Osteoblast (primary cell): Measurements from ENCODE around the gene GARRE1. TPM values are rescaled to one million over a fixed set of nuclear protein-coding genes. Genes with fewer than 3 reads are reported as not detected.

Experiments
- DNase-seq: peaks from one replicate; pipeline ENCODE4 v3.0.0; 2011; ENCODE audit warnings: low spot score, mixed read lengths; ENCODE audit not compliant: insufficient read length; ENCODE audit errors: missing footprints
- H2AFZ ChIP-seq: 2 replicates; pipeline ENCODE4 v1.6.0; 2011; ENCODE audit warnings: mild to moderate bottlenecking, low read length
- H3K27ac ChIP-seq: 2 replicates; pipeline ENCODE4 v1.5.1; 2011; ENCODE audit warnings: mild to moderate bottlenecking, low read depth, low read length, moderate library complexity
- H3K27me3 ChIP-seq: 2 replicates; pipeline ENCODE4 v1.6.0; 2012; ENCODE audit warnings: mild to moderate bottlenecking, control low read depth, inconsistent platforms, low read length, moderate library complexity; ENCODE audit not compliant: insufficient read depth
- H3K36me3 ChIP-seq: 2 replicates; pipeline ENCODE4 v1.5.1; 2011; ENCODE audit warnings: mild to moderate bottlenecking, low read length, control low read depth, moderate library complexity; ENCODE audit not compliant: insufficient read depth
- H3K4me1 ChIP-seq: 2 replicates; pipeline ENCODE4 v1.5.1; 2011; ENCODE audit warnings: mild to moderate bottlenecking, low read length, control low read depth, moderate library complexity; ENCODE audit not compliant: insufficient read depth
- H3K4me2 ChIP-seq: 2 replicates; pipeline ENCODE4 v1.6.0; 2011; ENCODE audit warnings: mild to moderate bottlenecking, low read length; ENCODE audit not compliant: insufficient read depth
- H3K4me3 ChIP-seq: fragments of 200-600 bp; sonication (generic); 3 replicates; pipeline ENCODE4 v1.5.1; 2012; ENCODE audit warnings: mild to moderate bottlenecking, low read length, inconsistent platforms; ENCODE audit not compliant: insufficient read depth
- H3K79me2 ChIP-seq: 2 replicates; pipeline ENCODE4 v1.6.0; 2012; ENCODE audit warnings: mild to moderate bottlenecking, low read length, control low read depth, inconsistent platforms; ENCODE audit not compliant: insufficient read depth
- H3K9me3 ChIP-seq: 2 replicates; pipeline ENCODE4 v1.5.1; 2011; ENCODE audit warnings: low read depth, low read length, control low read depth
- H4K20me1 ChIP-seq: 2 replicates; pipeline ENCODE4 v1.6.0; 2012; ENCODE audit warnings: mild to moderate bottlenecking, low read length, control low read depth; ENCODE audit not compliant: insufficient read depth
- CTCF ChIP-seq: IDR thresholded peaks from 2 replicates; pipeline ENCODE4 v1.5.1; 2011; ENCODE audit warnings: mild to moderate bottlenecking, low read depth, low read length, moderate library complexity; ENCODE audit errors: extremely low read depth
- total RNA-seq: library from RNA; depleted of rRNA; stranded (reverse); fragments of >200 nt; gene quantifications from 2 replicates; pipeline ENCODE4 v1.2.3, GENCODE V29; 2012

Gene GARRE1
- total RNA-seq, 1 donor: 25.0 TPM

- peaks cover 33% of the 10 kb centered on the region for H3K4me1 ChIP-seq
- H3K4me2 ChIP-seq: peak overlapping the region; percentile 5
- H3K36me3 ChIP-seq: peaks cover 85% of the 10 kb centered on the region
Observed at GRCh38 chr19:34224996-34225658, 29.2 kb upstream of the GARRE1 start.

GRCh38 chr19:34225659-34226015, 28.7 kb upstream of the GARRE1 start:
- Histone ChIP-seq H3K4me2 (no peak overlapping the region), H3K79me2 (peaks cover 36% of the 10 kb centered on the region), H4K20me1 (peaks cover 41% of the 10 kb centered on the region), H3K4me3 (no peak overlapping the region), H3K36me3 (peaks cover 85% of the 10 kb centered on the region), H2AFZ (no peak overlapping the region), H3K9me3 (no peaks in the 10 kb centered on the region), H3K4me1 (peaks cover 33% of the 10 kb centered on the region), H3K27me3 (no peaks in the 10 kb centered on the region), H3K27ac (peak overlapping the region; percentile 42)
- no peak for TF ChIP-seq CTCF
- no peak for DNase-seq

More at GRCh38 chr19:34224996-34225658, 29.2 kb upstream of the GARRE1 start:
- peaks cover 36% of the 10 kb centered on the region for H3K79me2 ChIP-seq
- no peak for DNase-seq
- H4K20me1 ChIP-seq: peaks cover 45% of the 10 kb centered on the region
- no peak overlapping the region for H3K4me3 ChIP-seq
- peak overlapping the region; percentile 42 for H3K27ac ChIP-seq
- H3K9me3 ChIP-seq: no peaks in the 10 kb centered on the region
- TF ChIP-seq CTCF: no peak
- no peak overlapping the region for H2AFZ ChIP-seq
- no peaks in the 10 kb centered on the region for H3K27me3 ChIP-seq

- no peak overlapping the region for H3K4me3 ChIP-seq
- no peaks in the 10 kb centered on the region for H3K9me3 ChIP-seq
- no peak for DNase-seq
- peaks cover 85% of the 10 kb centered on the region for H3K36me3 ChIP-seq
- no peak for TF ChIP-seq CTCF
- no peaks in the 10 kb centered on the region for H3K27me3 ChIP-seq
- H3K4me2 ChIP-seq: no peak overlapping the region
- H3K79me2 ChIP-seq: peaks cover 34% of the 10 kb centered on the region
- H2AFZ ChIP-seq: no peak overlapping the region
- H4K20me1 ChIP-seq: peaks cover 38% of the 10 kb centered on the region
- H3K4me1 ChIP-seq: peaks cover 33% of the 10 kb centered on the region
- peak overlapping the region; percentile 42 for H3K27ac ChIP-seq
Observed at GRCh38 chr19:34226036-34226435, 28.3 kb upstream of the GARRE1 start.

- H3K79me2 ChIP-seq: peaks cover 18% of the 10 kb centered on the region
- no peaks in the 10 kb centered on the region for H3K9me3 ChIP-seq
- H2AFZ ChIP-seq: no peak overlapping the region
- peaks cover 22% of the 10 kb centered on the region for H4K20me1 ChIP-seq
- no peak overlapping the region for H3K4me2 ChIP-seq
- H3K27me3 ChIP-seq: no peaks in the 10 kb centered on the region
- TF ChIP-seq CTCF: no peak
- H3K4me3 ChIP-seq: no peak overlapping the region
- DNase-seq: peak; percentile 76
- H3K4me1 ChIP-seq: peaks cover 48% of the 10 kb centered on the region
- H3K36me3 ChIP-seq: peaks cover 67% of the 10 kb centered on the region
- H3K27ac ChIP-seq: peak overlapping the region; percentile 12
Observed at GRCh38 chr19:34228347-34228746, 26.0 kb upstream of the GARRE1 start.
